PC-3 (cell line): Measurements from ENCODE around the gene RNF11. TPM values are rescaled to one million over a fixed set of nuclear protein-coding genes. Genes with fewer than 3 reads are reported as not detected.

Experiments
- ATAC-seq: fragments of 200-7000 bp; cut with Tn5 transposase; 2 replicates; pipeline ENCODE4 v1.9.1; 2020; ENCODE audit warnings: mild to moderate bottlenecking, moderate library complexity
- BruUV-seq: library from RNA; stranded (reverse); fragments of 400-500 nt; replicated peaks from 2 replicates; lab custom pipeline; 2021; lab: Mats Ljungman, UMichigan
- CTCF ChIA-PET: fragments of 300-600 bp; sonication (Branson Sonifier 250); formaldehyde crosslinking; loops from one replicate; lab custom pipeline; 2022; ENCODE audit warnings: antibody characterized with exemption; lab: Charles Lee
- POLR2A ChIA-PET: fragments of 300-600 bp; sonication (Branson Sonifier 250); formaldehyde crosslinking; loops from one replicate; lab custom pipeline; 2022; ENCODE audit warnings: antibody characterized with exemption; ENCODE audit not compliant: unreplicated experiment; lab: Charles Lee
- DNase-seq: peaks from one replicate; pipeline ENCODE4 v3.0.0-alpha.2; 2015
- H2AFZ ChIP-seq: fragments of 300-600 bp; sonication (generic); 2 replicates; pipeline ENCODE4 v1.6.0; 2016; ENCODE audit warnings: antibody characterized with exemption, low read length
- H3F3A ChIP-seq: fragments of 300-600 bp; sonication (generic); one replicate; pipeline ENCODE4 v1.6.0; 2017; ENCODE audit warnings: antibody characterized with exemption, low read length, control low read depth, mild to moderate bottlenecking; ENCODE audit not compliant: unreplicated experiment
- H3K27ac ChIP-seq: fragments of 300-600 bp; sonication (generic); 2 replicates; pipeline ENCODE4 v1.5.1; 2016; ENCODE audit warnings: mild to moderate bottlenecking, low read length
- H3K27me3 ChIP-seq: fragments of 300-600 bp; sonication (generic); 2 replicates; pipeline ENCODE4 v1.6.1; 2016; ENCODE audit warnings: low read length, mixed read lengths
- H3K36me3 ChIP-seq: fragments of 300-600 bp; sonication (generic); 2 replicates; pipeline ENCODE4 v1.6.1; 2016; ENCODE audit warnings: low read depth, mixed run types, low read length, mixed read lengths
- H3K4me1 ChIP-seq: fragments of 300-600 bp; sonication (generic); 2 replicates; pipeline ENCODE4 v1.5.1; 2016; ENCODE audit warnings: low read length; ENCODE audit not compliant: insufficient read depth
- H3K4me2 ChIP-seq: fragments of 300-600 bp; sonication (generic); 2 replicates; pipeline ENCODE4 v1.6.0; 2016; ENCODE audit warnings: low read length
- H3K4me3 ChIP-seq: fragments of 300-600 bp; sonication (generic); 2 replicates; pipeline ENCODE4 v1.5.1; 2016; ENCODE audit warnings: mild to moderate bottlenecking, low read length, mixed read lengths
- H3K79me2 ChIP-seq: fragments of 300-600 bp; sonication (generic); 2 replicates; pipeline ENCODE4 v1.6.1; 2017; ENCODE audit warnings: low read length, mixed read lengths
- H3K9ac ChIP-seq: fragments of 300-600 bp; sonication (generic); 2 replicates; pipeline ENCODE4 v1.6.0; 2016; ENCODE audit warnings: mild to moderate bottlenecking, low read length
- H3K9me2 ChIP-seq: fragments of 300-600 bp; sonication (generic); replicated peaks from 2 replicates; pipeline ENCODE4 v1.6.1; 2016; ENCODE audit warnings: mixed run types, low read length, mixed read lengths
- H3K9me3 ChIP-seq: fragments of 300-600 bp; sonication (generic); 2 replicates; pipeline ENCODE4 v1.6.1; 2016; ENCODE audit warnings: low read length, mixed read lengths
- H4K20me1 ChIP-seq: fragments of 300-600 bp; sonication (generic); 2 replicates; pipeline ENCODE4 v1.6.1; 2016; ENCODE audit warnings: low read length, mixed read lengths
- EZH2 ChIP-seq: fragments of 300-600 bp; sonication (generic); IDR thresholded peaks from one replicate; pipeline ENCODE4 v1.6.1; 2017; ENCODE audit warnings: antibody characterized with exemption, mild to moderate bottlenecking, low read length; ENCODE audit not compliant: unreplicated experiment
- EZH2phosphoT487 ChIP-seq: fragments of 300-600 bp; sonication (generic); IDR thresholded peaks from 2 replicates; pipeline ENCODE4 v1.6.1; 2018; ENCODE audit warnings: mild to moderate bottlenecking, antibody characterized with exemption, low read length, borderline replicate concordance
- intact Hi-C: fragments of 100-400 bp; cut with micrococcal nuclease; formaldehyde crosslinking; loops from 2 replicates; pipeline ENCODE4 v1.9.0; 2023
- total RNA-seq: library from RNA; depleted of rRNA; stranded (reverse); fragments of >200 nt; gene quantifications from 2 replicates; pipeline ENCODE4 v1.2.3, GENCODE V29; 2014; rRNA removed
- TF ChIP-seq, protein P1 (sequence below): fragments of 300-600 bp; sonication (generic); conservative IDR thresholded peaks from 2 replicates; pipeline ENCODE4 v1.5.1; 2017; ENCODE audit warnings: antibody characterized with exemption, low read depth, mild to moderate bottlenecking, low read length

RNF11 gene
- total RNA-seq, 1 experiment from 2014 or later = 169 TPM

DNA sequence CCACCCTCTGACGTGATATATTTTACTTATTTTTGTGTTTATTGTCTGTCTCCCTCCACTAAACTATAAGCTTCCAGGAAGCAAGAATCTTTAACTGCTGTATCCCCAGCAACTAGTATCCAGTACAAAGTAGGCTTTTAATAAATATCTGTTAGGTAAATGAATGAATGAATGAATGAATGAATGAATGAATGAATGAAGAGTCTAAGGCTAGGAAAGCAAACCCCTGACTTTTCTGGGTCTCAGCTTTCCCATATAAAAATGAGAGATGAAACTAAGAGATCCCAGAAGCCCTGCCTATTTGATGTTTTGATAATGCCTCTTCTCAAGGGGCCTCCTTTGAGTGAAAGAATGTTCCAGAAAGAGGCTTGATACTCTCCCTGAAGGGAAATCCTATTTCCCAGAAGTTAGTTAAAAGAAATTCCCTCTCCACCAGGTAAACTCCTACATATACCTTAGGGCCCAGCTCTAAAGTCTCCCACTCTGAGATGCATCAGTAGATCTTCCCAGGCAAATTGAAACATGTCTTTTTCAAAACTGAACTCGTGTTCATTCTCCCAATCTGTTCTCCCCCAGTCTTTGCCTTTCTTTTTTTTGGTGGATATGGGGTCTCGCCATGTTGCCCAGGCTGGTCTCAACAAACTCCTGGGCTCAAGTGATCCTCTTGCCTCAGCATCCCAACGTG, 86.5 kb downstream of the RNF11 start:
- Histone ChIP-seq H3K27ac (no peak overlapping the region), H3K9me3 (no peaks in the 10 kb centered on the region), H3K36me3 (no peaks in the 10 kb centered on the region), H3K4me2 (no peak overlapping the region), H3K27me3 (no peaks in the 10 kb centered on the region), H4K20me1 (no peaks in the 10 kb centered on the region), H2AFZ (no peak overlapping the region), H3K9me2 (no peaks in the 10 kb centered on the region), H3K4me1 (no peaks in the 10 kb centered on the region), H3F3A (no peaks in the 10 kb centered on the region), H3K4me3 (no peak overlapping the region), H3K9ac (no peak overlapping the region), H3K79me2 (no peaks in the 10 kb centered on the region)
- ATAC-seq = no peak
- no peak for DNase-seq
- ChIA-PET POLR2A (no interaction called here), CTCF (no interaction called here)
- intact Hi-C loops = no loop called here
- BruUV-seq = no TSS peak
- TF ChIP-seq EZH2 = no peak
- TF ChIP-seq EZH2phosphoT487 = no peak
- TF ChIP-seq, protein P1, sequence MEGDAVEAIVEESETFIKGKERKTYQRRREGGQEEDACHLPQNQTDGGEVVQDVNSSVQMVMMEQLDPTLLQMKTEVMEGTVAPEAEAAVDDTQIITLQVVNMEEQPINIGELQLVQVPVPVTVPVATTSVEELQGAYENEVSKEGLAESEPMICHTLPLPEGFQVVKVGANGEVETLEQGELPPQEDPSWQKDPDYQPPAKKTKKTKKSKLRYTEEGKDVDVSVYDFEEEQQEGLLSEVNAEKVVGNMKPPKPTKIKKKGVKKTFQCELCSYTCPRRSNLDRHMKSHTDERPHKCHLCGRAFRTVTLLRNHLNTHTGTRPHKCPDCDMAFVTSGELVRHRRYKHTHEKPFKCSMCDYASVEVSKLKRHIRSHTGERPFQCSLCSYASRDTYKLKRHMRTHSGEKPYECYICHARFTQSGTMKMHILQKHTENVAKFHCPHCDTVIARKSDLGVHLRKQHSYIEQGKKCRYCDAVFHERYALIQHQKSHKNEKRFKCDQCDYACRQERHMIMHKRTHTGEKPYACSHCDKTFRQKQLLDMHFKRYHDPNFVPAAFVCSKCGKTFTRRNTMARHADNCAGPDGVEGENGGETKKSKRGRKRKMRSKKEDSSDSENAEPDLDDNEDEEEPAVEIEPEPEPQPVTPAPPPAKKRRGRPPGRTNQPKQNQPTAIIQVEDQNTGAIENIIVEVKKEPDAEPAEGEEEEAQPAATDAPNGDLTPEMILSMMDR = no peak

Other genes starting within 250 kb of the RNF11 start
- not detected in 2 replicates for gene C1orf185, start 134.0 kb upstream of the RNF11 start, total RNA-seq
- gene TTC39A, start 94.3 kb downstream of the RNF11 start, total RNA-seq = 11.1 and 12.3 TPM in 2 replicates